GM18861 (cell line): ENCODE measurements around the gene PFKM.

Source experiments
- ATAC-seq: cut with Tn5 transposase; IDR thresholded peaks from one replicate; pipeline ENCODE4 v1.9.1; 2021; ENCODE audit not compliant: unreplicated experiment

Gene PFKM

GRCh38 chr12:48185181-48185919 is 66.2 kb downstream of the PFKM start:
- ATAC-seq: no peak

DNA sequence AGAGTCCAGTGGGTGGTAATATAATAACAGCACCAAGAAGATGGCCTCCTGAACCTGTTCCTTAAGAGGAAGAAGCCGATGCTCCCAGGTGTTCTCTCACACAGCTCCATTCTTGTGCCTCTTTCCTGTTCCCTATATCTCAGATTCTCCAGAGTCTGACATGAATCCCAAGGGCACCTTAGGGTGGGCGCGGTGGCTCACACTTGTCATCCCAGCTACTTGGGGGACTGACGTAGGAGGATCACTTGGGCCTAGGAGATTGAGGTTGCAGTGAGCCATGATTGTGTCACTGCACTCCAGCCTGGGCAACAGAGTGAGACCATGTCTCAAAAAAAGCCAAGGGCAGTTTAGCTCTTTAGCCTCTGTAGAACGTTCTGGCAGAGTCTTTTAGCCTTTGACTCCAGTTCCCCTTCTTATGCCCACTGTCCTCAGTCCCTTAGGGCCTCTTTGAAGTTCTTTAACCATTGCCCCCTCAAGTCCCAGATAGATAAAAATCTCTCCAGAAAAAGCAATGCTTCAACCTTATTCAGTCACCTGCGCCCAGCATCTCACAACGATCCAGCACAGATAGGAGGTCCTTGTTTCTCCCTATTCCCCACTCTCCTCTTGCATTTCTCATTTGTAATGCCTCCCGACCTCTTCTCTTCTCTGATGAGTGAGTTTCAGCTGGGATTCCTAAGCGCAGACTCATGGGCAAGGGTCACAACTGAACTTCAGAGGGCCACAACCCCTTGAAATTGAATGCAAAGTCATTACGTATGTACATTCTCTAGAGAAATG is 68.9 kb downstream of the PFKM start:
- ATAC-seq: no peak

- ATAC-seq: no peak
Measured at GRCh38 chr12:48189331-48190125, 70.4 kb downstream of the PFKM start.

DNA sequence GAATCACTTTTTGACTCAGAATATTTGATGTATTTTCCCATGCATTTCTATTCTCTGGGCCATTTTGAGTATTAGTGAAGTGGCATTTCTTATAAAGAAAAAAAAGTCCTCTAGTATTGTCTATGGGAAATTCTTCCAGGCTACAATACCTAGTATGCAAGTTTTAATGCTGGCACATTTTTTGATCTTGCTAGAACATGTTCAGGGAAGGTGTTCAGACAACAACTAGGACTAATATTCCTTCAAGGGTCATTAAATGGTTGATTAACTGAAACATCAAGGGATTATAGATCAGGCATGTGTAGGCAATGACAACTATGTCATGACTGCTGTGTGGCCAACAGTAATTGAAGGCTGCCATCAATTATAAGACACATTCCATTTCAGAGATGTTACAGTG is 71.9 kb downstream of the PFKM start:
- no peak for ATAC-seq

DNA sequence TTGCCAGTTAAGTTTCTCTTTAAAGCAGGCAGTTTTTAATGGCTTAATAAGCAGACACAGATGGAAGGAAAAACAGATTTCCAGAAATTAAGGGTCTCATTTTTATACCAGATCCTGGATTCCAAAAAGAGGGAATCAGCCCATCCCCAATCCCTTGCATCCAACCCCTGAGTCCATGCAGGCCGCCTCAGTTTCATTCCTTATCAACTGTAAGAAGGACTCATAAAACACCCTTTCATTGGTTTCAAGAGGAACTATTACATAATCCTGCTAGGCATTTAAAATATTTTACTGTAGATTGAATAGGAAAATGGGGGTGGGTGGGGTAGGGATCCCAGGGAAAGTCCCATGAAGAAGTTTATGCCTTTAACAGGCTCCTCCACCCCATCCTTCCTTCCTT is 73.7 kb downstream of the PFKM start:
- no peak for ATAC-seq

- no peak for ATAC-seq
Measured at GRCh38 chr12:48193623-48194022, 74.5 kb downstream of the PFKM start.

DNA sequence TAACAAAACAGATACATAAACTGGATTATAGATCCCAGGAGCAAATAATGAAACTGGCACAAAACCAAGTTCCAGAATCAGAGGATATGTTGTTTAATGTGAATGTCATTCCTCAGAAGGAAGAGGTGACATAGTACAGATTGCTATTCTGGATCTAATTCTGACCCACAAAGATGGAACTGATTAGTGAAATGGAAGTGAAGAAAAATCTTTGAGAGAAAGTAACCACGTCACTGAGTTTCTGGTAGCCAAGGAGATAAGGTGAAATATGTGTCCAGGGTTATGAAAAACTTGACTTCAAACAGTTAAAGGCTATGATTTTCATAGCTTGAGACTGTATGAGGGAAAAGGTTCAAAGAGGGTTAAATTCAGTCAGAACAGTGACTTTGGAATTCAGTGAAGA is 75.6 kb downstream of the PFKM start:
- ATAC-seq: no peak
